Stimulated activated CD8-positive, alpha-beta memory T cell treated with anti-CD3 and anti-CD28 coated beads, Interleukin-15, amount 100 ng/mL, for 1 hour (primary cell): ENCODE results near the gene OR2K2.
"Not testable (repeated sequence)": the region's sequence is repeated elsewhere in the genome, so short reads cannot be mapped to it uniquely, and the experiment has no call there.

Experiments
- DNase-seq: peaks from one replicate; pipeline ENCODE4 v3.0.0-alpha.2; 2020; ENCODE audit warnings: low read depth

Gene OR2K2

GRCh38 chr9:111297066-111297824 lies 32.8 kb downstream of the OR2K2 start:
- DNase-seq: no peak

DNA sequence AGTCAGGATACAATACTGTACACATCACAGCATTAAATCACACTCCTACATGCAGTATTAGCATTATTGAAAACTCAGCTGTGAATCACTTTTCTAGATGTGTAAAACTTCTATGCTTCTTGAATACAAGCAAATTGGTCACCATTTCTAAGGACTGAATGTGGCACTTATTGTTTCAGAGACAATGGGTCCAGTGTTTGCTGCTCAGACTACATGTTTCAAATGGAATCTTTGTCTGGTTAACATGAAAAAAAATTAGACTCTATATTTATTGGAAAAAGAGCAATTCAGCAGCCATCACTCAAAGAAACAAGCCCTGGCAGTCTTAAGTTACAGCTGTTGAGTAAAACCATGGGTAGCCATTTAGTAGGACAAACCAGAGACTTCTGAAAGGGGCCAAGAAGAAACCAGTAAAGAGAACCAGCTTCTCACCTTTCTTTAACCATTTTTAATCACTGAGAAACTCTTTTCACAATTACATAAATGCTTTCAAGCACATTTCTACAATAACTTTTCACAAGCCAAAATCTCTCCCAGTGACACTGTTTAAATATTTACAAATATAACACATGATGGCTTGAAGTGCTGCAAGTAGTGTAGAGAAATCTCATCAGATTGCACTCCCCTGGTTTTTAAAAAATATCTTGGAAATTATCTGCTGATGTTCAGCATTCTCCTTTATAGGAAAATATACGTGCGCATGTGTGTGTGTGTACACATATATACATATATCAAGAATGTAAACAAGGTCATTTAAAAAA lies 35.2 kb downstream of the OR2K2 start:
- DNase-seq: no peak

GRCh38 chr9:111287127-111287526 lies 42.9 kb downstream of the OR2K2 start:
- DNase-seq: no peak

- DNase-seq: no peak
Observed at GRCh38 chr9:111284703-111285102, 45.3 kb downstream of the OR2K2 start.

GRCh38 chr9:111282845-111283244 lies 47.2 kb downstream of the OR2K2 start:
- DNase-seq: no peak

DNA sequence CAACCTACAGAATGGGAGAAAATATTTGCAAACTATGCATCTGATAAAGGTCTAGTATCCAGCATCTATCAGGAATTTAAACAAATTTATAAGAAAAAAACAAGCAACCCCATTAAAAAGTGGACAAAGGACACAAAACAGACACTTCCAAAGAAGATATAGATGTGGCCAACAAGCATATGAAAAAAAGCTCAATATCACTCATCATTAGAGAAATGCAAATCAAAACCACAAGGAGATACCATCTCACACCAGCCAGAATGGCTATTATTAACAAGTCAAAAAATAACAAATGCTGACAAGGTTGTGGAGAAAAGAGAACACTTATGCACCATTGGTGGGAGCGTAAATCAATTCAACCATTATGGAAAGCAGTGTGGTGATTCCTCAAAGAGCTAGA lies 49.2 kb downstream of the OR2K2 start:
- DNase-seq: not testable (repeated sequence)
